Esophagus squamous epithelium (tissue), 5 donors: ENCODE results near the gene KCNQ1. TPM values are rescaled to one million over a fixed set of nuclear protein-coding genes. Genes with fewer than 3 reads are reported as not detected.
A peak's percentile ranks its signal among the peaks of the same experiment; 100 is the strongest.

Experiments
- DNase-seq: peaks from one replicate; lab custom pipeline; 2025; lab: John Stamatoyannopoulos, UW
- H3K27ac ChIP-seq, 4 donors: fragments of 200-600 bp; sonication (generic); one replicate each; pipeline ENCODE4 v1.5.1; 2016 to 2019; ENCODE audit warnings: mild to moderate bottlenecking in 1 of 4
- H3K27me3 ChIP-seq, 4 donors: fragments of 200-600 bp; sonication (generic); 1 replicate in 3 of 4; 2 replicates in 1 of 4; pipeline versions ENCODE4 v1.5.1 to v1.6.0; 2017 to 2021; ENCODE audit warnings: antibody characterized with exemption in 1 of 4
- H3K36me3 ChIP-seq, 3 donors: fragments of 200-600 bp; sonication (generic); one replicate each; pipeline ENCODE4 v1.5.1; 2016 to 2019
- H3K4me1 ChIP-seq, 3 donors: fragments of 200-600 bp; sonication (generic); one replicate each; pipeline ENCODE4 v1.5.1; 2017 to 2019
- H3K4me3 ChIP-seq, 4 donors: fragments of 200-600 bp; sonication (generic); 1 replicate in 3 of 4; 2 replicates in 1 of 4; pipeline ENCODE4 v1.5.1; 2016 to 2019; ENCODE audit warnings: mild to moderate bottlenecking in 2 of 4, moderate library complexity in 1 of 4
- H3K9me3 ChIP-seq, 3 donors: fragments of 200-600 bp; sonication (generic); one replicate each; pipeline ENCODE4 v1.5.1; 2016 to 2019
- CTCF ChIP-seq, 6 experiments: fragments of 450-650 bp in 4 of 6; fragments of 200-600 bp in 2 of 6; sonication (generic) in 2 of 6; IDR thresholded peaks; one replicate each; pipeline ENCODE4 v1.5.1; 2016 to 2019; ENCODE audit warnings: antibody characterized with exemption in 6 of 6, mild to moderate bottlenecking in 4 of 6, moderate library complexity in 4 of 6
- POLR2A ChIP-seq, 4 donors: fragments of 450-650 bp; IDR thresholded peaks; one replicate each; pipeline ENCODE4 v1.6.1; 2017; ENCODE audit warnings: antibody characterized with exemption in 4 of 4, mild to moderate bottlenecking in 4 of 4, moderate library complexity in 3 of 4
- WGBS, 2 donors: methylation state at CpG; one replicate each; pipeline ENCODE4 v1.1.5; 2018; 5-methylcytosine and 5-hydroxymethylcytosine counted together
- intact Hi-C: fragments of 100-400 bp; cut with DNase I; formaldehyde crosslinking; loops from one replicate; pipeline ENCODE4 v1.15.0; 2022
- total RNA-seq, 4 donors: library from RNA; depleted of rRNA; stranded (reverse); fragments of >200 nt; gene quantifications; one replicate each; pipeline ENCODE4 v1.1.0, GENCODE V29; 2016
- donor health status: DM: yes; HTN: yes; CAD: no.

Gene KCNQ1
- total RNA-seq, 4 donors from 2014 or later: 0.61 to 3.1 (median 0.72) TPM

GRCh38 chr11:2789791-2790567 is 345.2 kb downstream of the KCNQ1 start:
- no peak for DNase-seq
- Histone ChIP-seq H3K27me3 (peaks cover 0 to 42% (median 0%) of the 10 kb centered on the region in 4 donors), H3K4me1 (peaks cover 8 to 24% (median 9%) of the 10 kb centered on the region in 3 donors), H3K4me3 (no peak overlapping the region), H3K27ac (no peak overlapping the region), H3K36me3 (no peaks in the 10 kb centered on the region), H3K9me3 (no peaks in the 10 kb centered on the region)
- intact Hi-C loops: no loop called here
- 75 to 83% methylated on average over 1 to 2 of the region's 6 CpGs for WGBS, 2 donors
- no peak for TF ChIP-seq CTCF (IDR thresholded peaks at IDR 0.05)
- no peak for TF ChIP-seq POLR2A (IDR thresholded peaks at IDR 0.05)

DNA sequence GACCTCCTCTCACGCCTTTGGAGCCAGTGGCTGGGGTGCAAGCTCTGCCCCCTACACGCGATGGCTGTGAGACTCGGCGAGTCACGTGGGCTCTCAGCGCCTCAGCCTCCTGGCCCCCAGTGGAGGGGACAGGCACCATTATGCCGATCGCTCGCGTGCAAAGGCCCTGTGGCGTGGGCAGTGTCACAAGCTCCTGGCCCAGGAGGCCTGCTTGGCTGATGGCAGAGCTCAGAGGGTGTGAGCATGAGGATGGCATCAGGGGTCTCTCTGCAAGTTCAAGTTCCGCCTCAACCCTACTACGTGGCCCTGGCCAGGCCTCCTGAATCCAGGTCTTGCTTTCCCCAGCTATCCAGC is 345.7 kb downstream of the KCNQ1 start:
- no peaks in the 10 kb centered on the region for H3K9me3 ChIP-seq
- no peaks in the 10 kb centered on the region for H3K36me3 ChIP-seq
- 96 to 100% methylated on average over 2 to 13 of the region's 14 CpGs for WGBS, 2 donors
- H3K27me3 ChIP-seq: peaks cover 0 to 42% (median 0%) of the 10 kb centered on the region in 4 donors
- no peak overlapping the region for H3K4me3 ChIP-seq
- TF ChIP-seq CTCF (IDR thresholded peaks at IDR 0.05) (no peak), POLR2A (IDR thresholded peaks at IDR 0.05) (no peak)
- DNase-seq: no peak
- intact Hi-C loops: no loop called here
- H3K4me1 ChIP-seq: peaks cover 8 to 24% (median 9%) of the 10 kb centered on the region in 3 donors
- H3K27ac ChIP-seq: no peak overlapping the region

- peak overlapping the region; percentile 43 to 69 (median 50) for H3K4me3 ChIP-seq
- peaks cover 0 to 42% (median 0%) of the 10 kb centered on the region in 4 donors for H3K27me3 ChIP-seq
- H3K27ac ChIP-seq: peak overlapping the region in 2 of 4 donors; percentile 52 to 57
- peaks cover 8 to 24% (median 9%) of the 10 kb centered on the region in 3 donors for H3K4me1 ChIP-seq
- H3K36me3 ChIP-seq: no peaks in the 10 kb centered on the region
- no peak for DNase-seq
- 88% methylated on average over 15 of the region's 20 CpGs; no CpG with 5 or more reads in 1 of the 2 donors for WGBS, 2 donors
- TF ChIP-seq POLR2A (IDR thresholded peaks at IDR 0.05) (no peak), CTCF (IDR thresholded peaks at IDR 0.05) (no peak)
- intact Hi-C loops: no loop called here
- H3K9me3 ChIP-seq: no peaks in the 10 kb centered on the region
Observed at GRCh38 chr11:2791139-2791520, 346.3 kb downstream of the KCNQ1 start.

DNA sequence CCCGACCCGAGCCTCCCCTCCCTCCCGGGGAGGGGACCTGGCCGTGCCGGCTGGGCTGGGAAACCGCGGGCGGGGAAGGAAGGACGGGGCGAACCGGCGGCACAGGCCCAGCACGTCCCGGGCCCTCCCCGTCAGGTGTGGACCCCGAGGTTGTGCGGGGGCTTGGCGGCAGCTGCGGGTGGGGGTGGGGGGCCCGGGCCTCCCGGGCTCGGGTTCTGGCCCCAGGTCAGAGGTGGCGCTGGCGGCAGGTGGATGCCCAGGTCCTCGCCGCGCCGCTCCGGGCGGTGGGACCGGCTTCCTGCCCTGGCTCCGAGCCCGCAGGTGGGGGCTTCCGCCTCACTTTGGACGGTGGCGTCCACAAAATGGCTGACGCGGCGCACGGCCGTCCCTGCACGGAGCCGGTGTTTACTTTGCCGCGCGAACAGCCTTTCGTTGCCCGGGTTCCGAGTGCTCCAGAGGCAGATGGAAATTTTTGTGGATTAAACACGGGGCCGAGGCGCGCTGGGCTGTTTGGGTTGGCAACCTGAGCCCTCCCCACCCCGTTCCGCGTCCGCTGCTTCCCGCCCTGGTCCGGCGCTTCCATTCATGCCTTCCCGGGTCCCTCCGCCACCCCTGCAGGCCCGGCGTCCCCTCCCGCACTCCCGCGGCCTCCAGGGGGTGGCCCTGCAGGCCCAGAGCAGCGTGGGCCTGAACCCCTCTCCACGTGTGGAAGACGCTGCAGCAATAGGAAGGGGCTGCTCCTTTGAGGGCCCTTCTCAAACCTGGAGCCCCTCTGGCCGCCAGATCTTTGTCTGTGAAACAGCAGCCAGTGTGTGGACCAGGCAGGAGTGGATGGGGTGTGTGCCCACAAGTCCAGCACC is 346.9 kb downstream of the KCNQ1 start:
- H3K36me3 ChIP-seq: no peaks in the 10 kb centered on the region
- H3K4me1 ChIP-seq: peaks cover 8 to 24% (median 9%) of the 10 kb centered on the region in 3 donors
- H3K27ac ChIP-seq: peak overlapping the region; percentile 33 to 57 (median 50)
- intact Hi-C loops: no loop called here
- 2 to 41% methylated on average over 9 to 11 of the region's 71 CpGs for WGBS, 2 donors
- no peaks in the 10 kb centered on the region for H3K9me3 ChIP-seq
- H3K27me3 ChIP-seq: peaks cover 0 to 42% (median 0%) of the 10 kb centered on the region in 4 donors
- H3K4me3 ChIP-seq: peak overlapping the region; percentile 43 to 69 (median 50)
- TF ChIP-seq CTCF (IDR thresholded peaks at IDR 0.05): no peak
- no peak for TF ChIP-seq POLR2A (IDR thresholded peaks at IDR 0.05)
- DNase-seq: no peak
